GM12878 (cell line): ENCODE results near the gene TLE2. TPM values are rescaled to one million over a fixed set of nuclear protein-coding genes. Genes with fewer than 3 reads are reported as not detected.

Source experiments
- ATAC-seq: fragments of 200-7000 bp; cut with Tn5 transposase; 3 replicates; pipeline ENCODE4 v1.9.1; 2020; ENCODE audit warnings: mild to moderate bottlenecking, moderate library complexity
- BruUV-seq: library from RNA; stranded (reverse); fragments of 400-500 nt; replicated peaks from 2 replicates; lab custom pipeline; 2021; lab: Mats Ljungman, UMichigan
- CTCF ChIA-PET: fragments of 300-600 bp; sonication (Branson Sonifier 250); formaldehyde crosslinking; extraction: SDS; loops from one replicate; lab custom pipeline; 2021; ENCODE audit warnings: inconsistent platforms; lab: Yijun Ruan, JAX
- POLR2A ChIA-PET: fragments of 350-600 bp; formaldehyde crosslinking; extraction: SDS; loops from one replicate; lab custom pipeline; 2021; ENCODE audit warnings: inconsistent platforms; lab: Charles Lee
- RAD21 ChIA-PET: fragments of 300-600 bp; sonication (Branson Sonifier 250); formaldehyde crosslinking; loops from one replicate; lab custom pipeline; 2023; ENCODE audit warnings: antibody characterized with exemption; ENCODE audit not compliant: unreplicated experiment; lab: Charles Lee
- SMC1A ChIA-PET: fragments of 300-600 bp; sonication (Branson Sonifier 250); formaldehyde crosslinking; loops from one replicate; lab custom pipeline; 2023; ENCODE audit not compliant: unreplicated experiment, uncharacterized antibody; lab: Charles Lee
- DNase-seq: peaks from one replicate; pipeline ENCODE4 v3.0.0-alpha.2; 2011; ENCODE audit warnings: low read depth, low spot score
- FAIRE-seq: peaks from 3 replicates; lab custom pipeline; 2011; peaks lifted over from hg19 to GRCh38; lab: Jason Lieb, UNC
- H2AFZ ChIP-seq: 2 replicates; pipeline ENCODE4 v1.6.0; 2011; ENCODE audit warnings: low read depth, low read length, control low read depth; ENCODE audit not compliant: control insufficient read depth
- H3K27ac ChIP-seq: 2 replicates; pipeline ENCODE4 v1.5.1; 2011; ENCODE audit warnings: control low read depth; ENCODE audit not compliant: control insufficient read depth, insufficient read depth
- H3K27me3 ChIP-seq, 2 experiments: replicated peaks in 1 of 2; 2 replicates each; pipeline versions ENCODE4 v1.6.0 to v1.6.1; 2011; ENCODE audit warnings: low read length in 1 of 2; ENCODE audit not compliant: control insufficient read depth in 2 of 2, insufficient read depth in 2 of 2
- H3K36me3 ChIP-seq, 2 experiments: 2 replicates each; pipeline ENCODE4 v1.5.1; 2011; ENCODE audit warnings: low read length in 1 of 2; ENCODE audit not compliant: control insufficient read depth in 2 of 2, insufficient read depth in 2 of 2
- H3K4me1 ChIP-seq: 2 replicates; pipeline ENCODE4 v1.6.1; 2011; ENCODE audit warnings: mild to moderate bottlenecking, low read length, moderate library complexity, mixed read lengths; ENCODE audit not compliant: control insufficient read depth, insufficient read depth
- H3K4me2 ChIP-seq: 2 replicates; pipeline ENCODE4 v1.6.0; 2011; ENCODE audit warnings: control low read depth; ENCODE audit not compliant: control insufficient read depth, insufficient read depth
- H3K4me3 ChIP-seq: fragments of 200-600 bp; sonication (generic); 2 replicates; pipeline ENCODE4 v1.5.1; 2016
- H3K79me2 ChIP-seq: 2 replicates; pipeline ENCODE4 v1.6.0; 2011; ENCODE audit warnings: low read length; ENCODE audit not compliant: control insufficient read depth, insufficient read depth
- H3K9ac ChIP-seq: 2 replicates; pipeline ENCODE4 v1.8.0; 2011; ENCODE audit warnings: low read length, control low read depth, mixed read lengths; ENCODE audit not compliant: control insufficient read depth, insufficient read depth
- H3K9me3 ChIP-seq: replicated peaks from 3 replicates; pipeline ENCODE4 v1.5.1; 2011; ENCODE audit warnings: mild to moderate bottlenecking, low read length; ENCODE audit not compliant: control insufficient read depth, insufficient read depth
- H4K20me1 ChIP-seq: 2 replicates; pipeline ENCODE4 v1.6.0; 2011; ENCODE audit not compliant: control insufficient read depth, insufficient read depth
- EP300 ChIP-seq, 2 experiments: fragments of 150-350 bp in 1 of 2; IDR thresholded peaks; 2 replicates each; pipeline ENCODE4 v1.6.1; 2011 to 2012; ENCODE audit warnings: low read depth in 2 of 2, low read length in 2 of 2, borderline replicate concordance in 1 of 2, improper control_type of control experiment in 1 of 2, inconsistent platforms in 1 of 2; ENCODE audit not compliant: control insufficient read depth in 1 of 2
- NFIC ChIP-seq: IDR thresholded peaks from 2 replicates; pipeline ENCODE4 v1.6.1; 2012; ENCODE audit warnings: low read depth, mild to moderate bottlenecking, inconsistent platforms, low read length, moderate library complexity
- PBX3 ChIP-seq: IDR thresholded peaks from 2 replicates; pipeline ENCODE4 v1.6.1; 2011; ENCODE audit warnings: mild to moderate bottlenecking, low read depth, low read length, moderate library complexity; ENCODE audit not compliant: insufficient replicate concordance
- RELB ChIP-seq: fragments of 450-650 bp; IDR thresholded peaks from 2 replicates; pipeline ENCODE4 v1.6.1; 2017; ENCODE audit warnings: low read depth, mild to moderate bottlenecking, moderate library complexity
- SIX5 ChIP-seq: IDR thresholded peaks from 2 replicates; pipeline ENCODE4 v1.6.1; 2011; ENCODE audit warnings: mild to moderate bottlenecking, low read depth, low read length, moderate library complexity; ENCODE audit not compliant: severe bottlenecking
- SMAD1 ChIP-seq: fragments of 450-650 bp; IDR thresholded peaks from 2 replicates; pipeline ENCODE4 v1.6.1; 2018; ENCODE audit warnings: mild to moderate bottlenecking, low read depth; ENCODE audit not compliant: partially characterized antibody
- TBL1XR1 ChIP-seq: IDR thresholded peaks from 2 replicates; pipeline ENCODE4 v1.6.1; 2012; ENCODE audit warnings: low read depth, low read length, improper control_type of control experiment
- TCF7 ChIP-seq: IDR thresholded peaks from 2 replicates; pipeline ENCODE4 v1.6.1; 2014; ENCODE audit warnings: antibody characterized with exemption, borderline replicate concordance
- ZNF592 ChIP-seq: fragments of 450-650 bp; IDR thresholded peaks from 2 replicates; pipeline ENCODE4 v1.6.1; 2017; ENCODE audit warnings: mild to moderate bottlenecking, moderate library complexity
- ZNF687 ChIP-seq: fragments of 450-650 bp; IDR thresholded peaks from 2 replicates; pipeline ENCODE4 v1.6.1; 2017; ENCODE audit warnings: mild to moderate bottlenecking, moderate library complexity
- WGBS: methylation state at CpG from one replicate; pipeline ENCODE4 v1.1.6; 2016; ENCODE audit warnings: low lambda C conversion rate; ENCODE audit not compliant: insufficient replicate concordance, insufficient coverage; ENCODE audit errors: missing lambda C conversion rate; 5-methylcytosine and 5-hydroxymethylcytosine counted together
- in situ Hi-C: fragments of 300-500 bp; cut with MboI; formaldehyde crosslinking; loops from 9 replicates; pipeline ENCODE4 v1.14.3; 2018; ENCODE audit warnings: mixed read lengths
- intact Hi-C: fragments of 100-400 bp; cut with micrococcal nuclease; formaldehyde crosslinking; loops from one replicate; pipeline ENCODE4 v1.14.2; 2022; ENCODE audit not compliant: unreplicated experiment
- polyA plus RNA-seq, 11 experiments: library from polyadenylated mRNA; depleted of rRNA in 4 of 11; unstranded in 6 of 11; stranded (reverse) in 5 of 11; fragments of >200 nt; fragmentation: Nextera tagmentation in 4 of 11; fragmentation: Illumina TruSeq in 1 of 11; extraction: Ambion mirVana in 4 of 11; extraction: Trizol in 1 of 11; gene quantifications; 1 replicate in 1 of 11; 2 replicates in 10 of 11; pipeline versions ENCODE4 v1.2.1 to v1.2.3, GENCODE V29; 2011 to 2016; ENCODE audit warnings: inconsistent platforms in 2 of 11, missing spikeins in 2 of 11, low read depth in 1 of 11
- total RNA-seq, 4 experiments: library from RNA; depleted of rRNA in 3 of 4; stranded (reverse); fragments of >200 nt in 3 of 4; fragmentation: Illumina TruSeq in 1 of 4; extraction: Trizol in 1 of 4; gene quantifications; 2 replicates each; pipeline versions ENCODE4 v1.2.1 to v1.2.3, GENCODE V29; 2013 to 2021

TLE2 gene
- total and polyA plus RNA-seq, 10 of the 15 experiments (the other 5 are each of a cell fraction or from before 2014, with no cell fraction given) = 0.05 to 0.21 (median 0.11) TPM; not detected in 5

GRCh38 chr19:2969104-2969504 is 60.0 kb downstream of the TLE2 start (continued):
- TF ChIP-seq ZNF687 (no peak), TCF7 (no peak)

GRCh38 chr19:2967972-2968371 is 61.1 kb downstream of the TLE2 start:
- Histone ChIP-seq H3K4me3 (no peak overlapping the region), H2AFZ (no peak overlapping the region), H3K36me3 (no peaks in the 10 kb centered on the region), H3K27me3 (no peaks in the 10 kb centered on the region; a peak in 1 of 4 replicates), H3K9ac (no peak overlapping the region), H3K27ac (no peak overlapping the region), H3K4me1 (peaks cover 4% of the 10 kb centered on the region; the same call in 1 of the 2 replicates), H3K4me2 (no peak overlapping the region), H3K79me2 (no peaks in the 10 kb centered on the region), H4K20me1 (no peaks in the 10 kb centered on the region), H3K9me3 (no peaks in the 10 kb centered on the region)
- ChIA-PET RAD21 (no interaction called here), CTCF (interaction anchor here (0.6 to 5.0 kb wide), 4 partner anchors 13 to 141 kb away, joined by 3 to 24 read pairs (median 4); no protein-coding TSS in a partner anchor), POLR2A (no interaction called here), SMC1A (no interaction called here)
- in situ Hi-C loops = no loop called here
- FAIRE-seq (no peak), ATAC-seq (no peak), DNase-seq (no peak)
- 90% methylated on average over 8 of the region's 8 CpGs for WGBS
- no TSS peak for BruUV-seq
- intact Hi-C loops = no loop called here
- TF ChIP-seq ZNF592 = no peak
- TF ChIP-seq SMAD1 = no peak
- no peak for TF ChIP-seq RELB
- no peak for TF ChIP-seq PBX3
- TF ChIP-seq SIX5 = no peak
- TF ChIP-seq NFIC = no peak
- no peak for TF ChIP-seq EP300 (IDR thresholded peaks at IDR 0.05; ENCODE audit: borderline replicate concordance in 1 of 2, control insufficient read depth in 1 of 2, low read depth in 2 of 2, low read length in 2 of 2)
- no peak for TF ChIP-seq TBL1XR1
